DOHH2 (cell line): ENCODE results near the gene MAP1LC3C.

Experiments used
- CTCF ChIP-seq: fragments of 200-600 bp; sonication (generic); IDR thresholded peaks from one replicate; pipeline ENCODE4 v1.5.1; 2014; ENCODE audit warnings: antibody characterized with exemption, mild to moderate bottlenecking, low read depth, low read length; ENCODE audit not compliant: poor library complexity, severe bottlenecking
- EZH2phosphoT487 ChIP-seq: fragments of 200-600 bp; sonication (generic); IDR thresholded peaks from 2 replicates; pipeline ENCODE4 v1.6.1; 2017; ENCODE audit warnings: borderline replicate concordance, mild to moderate bottlenecking, antibody characterized with exemption, low read length, moderate library complexity, mixed read lengths

- no peak for TF ChIP-seq EZH2phosphoT487
- no peak for TF ChIP-seq CTCF
Measured at GRCh38 chr1:241992734-241993133, 6.2 kb downstream of the MAP1LC3C start.
